Activated CD8-positive, alpha-beta memory T cell treated with anti-CD3 and anti-CD28 coated beads, Interleukin-2, amount 50 U/mL, for 1 hour (primary cell): Measurements from ENCODE around the gene SNX10.

ENCODE experiments used
- DNase-seq: peaks from one replicate; pipeline ENCODE4 v3.0.0-alpha.2; 2020; ENCODE audit errors: extremely low read depth

Gene SNX10

GRCh38 chr7:26369593-26369992 lies 77.9 kb downstream of the SNX10 start:
- no peak for DNase-seq

GRCh38 chr7:26370011-26370410 lies 78.3 kb downstream of the SNX10 start:
- DNase-seq = no peak

GRCh38 chr7:26372249-26372648 lies 80.6 kb downstream of the SNX10 start:
- no peak for DNase-seq

- DNase-seq = no peak
Measured at GRCh38 chr7:26372704-26373103, 81.0 kb downstream of the SNX10 start.

- DNase-seq = no peak
Measured at GRCh38 chr7:26374647-26375373, 83.1 kb downstream of the SNX10 start.

- no peak for DNase-seq
Measured at GRCh38 chr7:26375726-26376174, 84.1 kb downstream of the SNX10 start.

GRCh38 chr7:26376175-26376917 lies 84.7 kb downstream of the SNX10 start:
- no peak for DNase-seq

GRCh38 chr7:26378016-26378415 lies 86.4 kb downstream of the SNX10 start:
- DNase-seq = no peak

- no peak for DNase-seq
Measured at GRCh38 chr7:26379711-26380110, 88.0 kb downstream of the SNX10 start.

- DNase-seq = no peak
Measured at GRCh38 chr7:26381476-26382353, 90.1 kb downstream of the SNX10 start.

- DNase-seq = no peak
Measured at GRCh38 chr7:26385240-26385639, 93.6 kb downstream of the SNX10 start.

GRCh38 chr7:26387731-26388130 lies 96.1 kb downstream of the SNX10 start:
- DNase-seq = no peak

GRCh38 chr7:26388256-26388655 lies 96.6 kb downstream of the SNX10 start:
- DNase-seq = no peak

- no peak for DNase-seq
Measured at GRCh38 chr7:26390016-26390415, 98.4 kb downstream of the SNX10 start.

GRCh38 chr7:26393818-26394217 lies 102.2 kb downstream of the SNX10 start:
- DNase-seq = no peak

- DNase-seq = no peak
Measured at GRCh38 chr7:26397332-26397731, 105.7 kb downstream of the SNX10 start.

- no peak for DNase-seq
Measured at GRCh38 chr7:26397796-26398426, 106.2 kb downstream of the SNX10 start.

- no peak for DNase-seq
Measured at GRCh38 chr7:26398427-26398755, 106.7 kb downstream of the SNX10 start.

- no peak for DNase-seq
Measured at GRCh38 chr7:26398756-26399509, 107.3 kb downstream of the SNX10 start.

GRCh38 chr7:26399736-26400135 lies 108.1 kb downstream of the SNX10 start:
- DNase-seq = no peak

GRCh38 chr7:26403640-26404039 lies 112.0 kb downstream of the SNX10 start:
- DNase-seq = no peak
